Activated CD4-positive, alpha-beta T cell treated with anti-CD3 and anti-CD28 coated beads, Interleukin-2, amount 10 ng/mL, durations not matched to agents 24 days and 14 days (primary cell): Measurements from ENCODE around the gene FCRL5. TPM values are rescaled to one million over a fixed set of nuclear protein-coding genes. Genes with fewer than 3 reads are reported as not detected.

ENCODE experiments used
- DNase-seq: peaks from one replicate; pipeline ENCODE4 v3.0.0; 2022
- H3K27ac Mint-ChIP-seq: one replicate; pipeline ENCODE4 v1.8.0; 2022; ENCODE audit warnings: mild to moderate bottlenecking, mixed read lengths
- H3K27me3 Mint-ChIP-seq: one replicate; pipeline ENCODE4 v1.8.0; 2022; ENCODE audit warnings: mixed read lengths
- H3K36me3 Mint-ChIP-seq: one replicate; pipeline ENCODE4 v1.8.0; 2022; ENCODE audit warnings: low read depth, mild to moderate bottlenecking, mixed read lengths
- H3K4me1 Mint-ChIP-seq: one replicate; pipeline ENCODE4 v1.8.0; 2021; ENCODE audit warnings: mixed read lengths
- H3K4me3 Mint-ChIP-seq: one replicate; pipeline ENCODE4 v1.8.0; 2022; ENCODE audit warnings: mild to moderate bottlenecking, moderate library complexity, mixed read lengths
- H3K9me3 Mint-ChIP-seq: one replicate; pipeline ENCODE4 v1.8.0; 2021; ENCODE audit warnings: mixed read lengths
- intact Hi-C: fragments of 100-400 bp; cut with micrococcal nuclease; formaldehyde crosslinking; loops from one replicate; pipeline ENCODE4 v1.15.1; 2023
- total RNA-seq: library from RNA; stranded (reverse); gene quantifications from 2 replicates; pipeline ENCODE4 v1.2.3, GENCODE V29; 2022

Gene FCRL5
- total RNA-seq, 1 donor from 2014 or later, result not detected

DNA sequence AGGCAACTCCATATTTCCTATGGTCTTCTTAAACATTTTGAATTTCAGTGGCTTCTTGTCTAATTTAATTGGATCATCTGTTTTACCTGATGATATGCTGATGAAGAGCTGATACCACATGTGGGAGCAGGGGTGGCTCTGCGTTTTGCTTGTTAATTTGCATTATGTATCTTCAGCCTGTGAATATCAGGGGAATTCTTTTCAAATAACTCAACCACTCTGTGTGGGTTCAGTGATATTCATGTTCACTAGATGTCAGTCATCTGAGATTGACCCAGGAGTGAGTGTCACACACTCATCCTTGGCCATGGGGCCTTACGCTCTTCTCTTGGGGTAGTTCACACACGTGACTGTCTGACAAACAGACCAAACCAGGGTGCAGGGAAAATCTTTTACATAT lies 83.0 kb downstream of the FCRL5 start:
- no peak overlapping the region for H3K4me3 Mint-ChIP-seq
- no peaks in the 10 kb centered on the region for H3K36me3 Mint-ChIP-seq
- DNase-seq, result no peak
- no peaks in the 10 kb centered on the region for H3K4me1 Mint-ChIP-seq
- peaks cover 13% of the 10 kb centered on the region for H3K27me3 Mint-ChIP-seq
- intact Hi-C loops, result no loop called here
- no peak overlapping the region for H3K27ac Mint-ChIP-seq
- H3K9me3 Mint-ChIP-seq, result no peaks in the 10 kb centered on the region

DNA sequence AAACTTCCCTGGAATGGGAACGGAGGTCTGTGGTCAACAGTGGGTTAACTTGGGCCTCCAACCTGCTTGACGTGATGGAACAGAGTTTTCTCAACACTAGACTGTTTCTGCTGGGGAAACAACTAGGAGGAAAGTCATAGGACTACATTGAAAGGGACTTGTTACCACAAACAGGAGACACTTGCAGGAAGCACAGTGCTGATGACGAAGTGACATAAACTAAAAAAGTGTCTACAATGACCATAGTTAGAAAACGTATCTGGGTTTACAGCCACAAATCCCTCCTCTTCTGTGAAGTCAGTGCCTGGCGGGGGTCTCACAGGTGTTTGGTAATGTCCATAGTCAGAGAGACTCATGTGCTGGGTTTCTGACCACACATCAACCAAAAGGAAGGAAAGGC lies 86.3 kb downstream of the FCRL5 start:
- peak; percentile 48 for DNase-seq
- intact Hi-C loops, result no loop called here
- Mint-ChIP-seq H3K4me1 (no peaks in the 10 kb centered on the region), H3K4me3 (no peak overlapping the region), H3K9me3 (no peaks in the 10 kb centered on the region), H3K27me3 (peaks cover 7% of the 10 kb centered on the region), H3K36me3 (no peaks in the 10 kb centered on the region), H3K27ac (no peak overlapping the region)

Other genes starting within 250 kb of the FCRL5 start
- gene FCRL4, start 45.6 kb upstream of the FCRL5 start, total RNA-seq, result not detected in 2 replicates
- 0.05 and 0.09 TPM in 2 replicates for gene FCRL3, start 148.3 kb upstream of the FCRL5 start, total RNA-seq
- not detected in 2 replicates for gene FCRL2, start 224.6 kb upstream of the FCRL5 start, total RNA-seq